Measurements from ENCODE around the gene FUT2.

DNA sequence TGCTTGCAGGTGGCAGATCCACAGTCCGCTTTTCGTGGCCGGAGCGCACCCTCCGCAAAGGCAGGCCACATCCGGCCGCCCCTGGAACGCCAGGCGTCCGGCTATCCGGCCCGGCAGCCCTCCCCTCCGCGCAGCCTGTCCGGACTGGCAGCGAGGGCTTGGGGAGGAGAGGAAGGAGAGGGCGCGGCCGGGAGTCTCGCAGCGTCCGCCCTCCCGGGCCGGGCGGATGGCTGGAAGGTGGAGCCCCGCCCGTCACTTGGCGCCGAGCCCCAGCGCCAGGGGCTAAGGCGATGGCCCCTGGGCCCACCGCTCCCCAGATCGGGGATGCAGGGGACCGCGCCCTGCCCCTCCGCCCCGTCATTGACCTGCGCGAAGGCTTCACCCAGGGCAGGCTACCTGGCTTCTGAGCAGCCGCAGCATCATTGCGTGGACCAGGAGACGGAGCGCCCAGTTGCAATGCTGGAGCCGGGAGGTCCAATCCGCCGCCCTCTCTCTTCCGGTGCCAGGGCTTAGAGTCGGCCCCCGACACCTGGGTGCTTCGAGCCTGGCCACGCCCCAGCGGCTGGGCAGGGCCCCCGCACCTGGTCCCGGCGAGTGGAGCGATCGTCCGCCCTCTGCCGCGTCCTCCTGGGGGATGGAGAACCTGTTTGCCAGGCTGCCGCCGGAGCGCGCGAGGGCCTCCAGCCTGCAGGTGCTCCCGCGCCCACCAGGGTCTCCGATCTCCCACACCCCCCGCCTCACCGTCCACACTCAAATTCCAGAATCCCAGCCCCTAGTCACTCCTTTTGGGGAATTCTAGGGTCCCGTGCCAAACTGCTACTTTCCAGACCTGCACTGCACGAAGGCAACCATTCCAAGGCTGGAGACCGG is 57.0 kb downstream of the FUT2 start, which contains the start of gene FUT1:
- TF ChIP-seq, protein P1, sequence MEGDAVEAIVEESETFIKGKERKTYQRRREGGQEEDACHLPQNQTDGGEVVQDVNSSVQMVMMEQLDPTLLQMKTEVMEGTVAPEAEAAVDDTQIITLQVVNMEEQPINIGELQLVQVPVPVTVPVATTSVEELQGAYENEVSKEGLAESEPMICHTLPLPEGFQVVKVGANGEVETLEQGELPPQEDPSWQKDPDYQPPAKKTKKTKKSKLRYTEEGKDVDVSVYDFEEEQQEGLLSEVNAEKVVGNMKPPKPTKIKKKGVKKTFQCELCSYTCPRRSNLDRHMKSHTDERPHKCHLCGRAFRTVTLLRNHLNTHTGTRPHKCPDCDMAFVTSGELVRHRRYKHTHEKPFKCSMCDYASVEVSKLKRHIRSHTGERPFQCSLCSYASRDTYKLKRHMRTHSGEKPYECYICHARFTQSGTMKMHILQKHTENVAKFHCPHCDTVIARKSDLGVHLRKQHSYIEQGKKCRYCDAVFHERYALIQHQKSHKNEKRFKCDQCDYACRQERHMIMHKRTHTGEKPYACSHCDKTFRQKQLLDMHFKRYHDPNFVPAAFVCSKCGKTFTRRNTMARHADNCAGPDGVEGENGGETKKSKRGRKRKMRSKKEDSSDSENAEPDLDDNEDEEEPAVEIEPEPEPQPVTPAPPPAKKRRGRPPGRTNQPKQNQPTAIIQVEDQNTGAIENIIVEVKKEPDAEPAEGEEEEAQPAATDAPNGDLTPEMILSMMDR (IDR thresholded peaks at IDR 0.05; ENCODE audit: insufficient read depth, low read length, poor library complexity, severe bottlenecking): no peak
- TF ChIP-seq EZH2phosphoT487 (conservative IDR thresholded peaks at IDR 0.05; ENCODE audit: low read length): no peak
